HFF-Myc (cell line): ENCODE data around the gene RNF113A.
"Not testable (repeated sequence)": the region's sequence is repeated elsewhere in the genome, so short reads cannot be mapped to it uniquely, and the experiment has no call there.

ENCODE experiments used
- DNase-seq: peaks from one replicate; pipeline ENCODE4 v3.0.0-alpha.2; 2011; ENCODE audit warnings: low read depth; ENCODE audit errors: extremely low read depth
- H3K4me3 ChIP-seq: replicated peaks from 2 replicates; pipeline ENCODE4 v1.5.1; 2011; ENCODE audit warnings: low read depth, mild to moderate bottlenecking, control low read depth, low read length
- TF ChIP-seq, protein P1 (sequence below): IDR thresholded peaks from 2 replicates; pipeline ENCODE4 v1.5.1; 2012; ENCODE audit warnings: mild to moderate bottlenecking, low read depth, low read length, control low read depth; ENCODE audit errors: missing control alignments

The RNF113A gene

GRCh38 chrX:119895843-119896326 lies 24.4 kb upstream of the RNF113A start, which contains the start of gene AKAP14:
TSS of gene AKAP14 (plus strand) at chrX:119895893. CDS start at chrX:119903224, 7,331 bp downstream.
- TF ChIP-seq, protein P1, sequence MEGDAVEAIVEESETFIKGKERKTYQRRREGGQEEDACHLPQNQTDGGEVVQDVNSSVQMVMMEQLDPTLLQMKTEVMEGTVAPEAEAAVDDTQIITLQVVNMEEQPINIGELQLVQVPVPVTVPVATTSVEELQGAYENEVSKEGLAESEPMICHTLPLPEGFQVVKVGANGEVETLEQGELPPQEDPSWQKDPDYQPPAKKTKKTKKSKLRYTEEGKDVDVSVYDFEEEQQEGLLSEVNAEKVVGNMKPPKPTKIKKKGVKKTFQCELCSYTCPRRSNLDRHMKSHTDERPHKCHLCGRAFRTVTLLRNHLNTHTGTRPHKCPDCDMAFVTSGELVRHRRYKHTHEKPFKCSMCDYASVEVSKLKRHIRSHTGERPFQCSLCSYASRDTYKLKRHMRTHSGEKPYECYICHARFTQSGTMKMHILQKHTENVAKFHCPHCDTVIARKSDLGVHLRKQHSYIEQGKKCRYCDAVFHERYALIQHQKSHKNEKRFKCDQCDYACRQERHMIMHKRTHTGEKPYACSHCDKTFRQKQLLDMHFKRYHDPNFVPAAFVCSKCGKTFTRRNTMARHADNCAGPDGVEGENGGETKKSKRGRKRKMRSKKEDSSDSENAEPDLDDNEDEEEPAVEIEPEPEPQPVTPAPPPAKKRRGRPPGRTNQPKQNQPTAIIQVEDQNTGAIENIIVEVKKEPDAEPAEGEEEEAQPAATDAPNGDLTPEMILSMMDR, result no peak
- H3K4me3 ChIP-seq, result no peak within 1 kb of the TSS
- DNase-seq, result no peak

GRCh38 chrX:119891961-119892692 lies 20.6 kb upstream of the RNF113A start:
- not testable (repeated sequence) for H3K4me3 ChIP-seq, DNase-seq

GRCh38 chrX:119890626-119891025 lies 19.1 kb upstream of the RNF113A start:
- not testable (repeated sequence) for H3K4me3 ChIP-seq, DNase-seq

GRCh38 chrX:119887721-119888425 lies 16.3 kb upstream of the RNF113A start:
- TF ChIP-seq, protein P1, result peak; percentile 66
- H3K4me3 ChIP-seq, result peak overlapping the region; percentile 28
- DNase-seq, result no peak

GRCh38 chrX:119885554-119886428 lies 14.3 kb upstream of the RNF113A start:
- TF ChIP-seq, protein P1, result no peak
- H3K4me3 ChIP-seq, result no peak overlapping the region
- no peak for DNase-seq

- TF ChIP-seq, protein P1, result peak; percentile 66
- H3K4me3 ChIP-seq, result no peak overlapping the region
- peak; percentile 30 for DNase-seq
Observed at GRCh38 chrX:119880552-119881437, 9.3 kb upstream of the RNF113A start.

GRCh38 chrX:119880076-119880475 lies 8.5 kb upstream of the RNF113A start:
- no peak for DNase-seq
- TF ChIP-seq, protein P1, result no peak
- no peak overlapping the region for H3K4me3 ChIP-seq
